Fibroblast of peridontal ligament (primary cell): ENCODE data around the gene ITGAE.
"Not testable (repeated sequence)": the region's sequence is repeated elsewhere in the genome, so short reads cannot be mapped to it uniquely, and the experiment has no call there.

ENCODE experiments used
- DNase-seq: peaks from one replicate; pipeline ENCODE4 v3.0.0-alpha.2; 2010; ENCODE audit errors: extremely low read depth

The ITGAE gene

GRCh38 chr17:3800362-3801271 is at the start of gene ITGAE:
Gene ITGAE, minus strand, starts transcription at chr17:3801188. Its CDS starts 44 bp downstream, at chr17:3801144.
- no peak for DNase-seq

GRCh38 chr17:3848229-3848835 is 47.3 kb upstream of the ITGAE start:
- no peak for DNase-seq

GRCh38 chr17:3847165-3847670 is 46.2 kb upstream of the ITGAE start:
- DNase-seq, result no peak

- DNase-seq, result no peak
Measured at GRCh38 chr17:3846437-3847164, 45.6 kb upstream of the ITGAE start.

- peak; percentile 87 for DNase-seq
Measured at GRCh38 chr17:3845621-3846436, 44.8 kb upstream of the ITGAE start, which contains the start of gene NCBP3. Gene NCBP3, minus strand, starts transcription at chr17:3846246. Its CDS starts 23 bp downstream, at chr17:3846223.

- DNase-seq, result peak; percentile 12
Measured at GRCh38 chr17:3845291-3845620, 44.3 kb upstream of the ITGAE start.

- DNase-seq, result not testable (repeated sequence)
Measured at GRCh38 chr17:3844556-3844955, 43.6 kb upstream of the ITGAE start.

GRCh38 chr17:3843935-3844516 is 43.0 kb upstream of the ITGAE start:
- peak; percentile 19 for DNase-seq

- no peak for DNase-seq
Measured at GRCh38 chr17:3838206-3838605, 37.2 kb upstream of the ITGAE start.

- no peak for DNase-seq
Measured at GRCh38 chr17:3836551-3836950, 35.6 kb upstream of the ITGAE start.

GRCh38 chr17:3835410-3836229 is 34.6 kb upstream of the ITGAE start:
- no peak for DNase-seq

- DNase-seq, result no peak
Measured at GRCh38 chr17:3834811-3835210, 33.8 kb upstream of the ITGAE start.

GRCh38 chr17:3828852-3829232 is 27.9 kb upstream of the ITGAE start:
- no peak for DNase-seq

GRCh38 chr17:3828151-3828851 is 27.3 kb upstream of the ITGAE start:
- DNase-seq, result peak; percentile 29

GRCh38 chr17:3827124-3827773 is 26.3 kb upstream of the ITGAE start:
- peak; percentile 86 for DNase-seq

- no peak for DNase-seq
Measured at GRCh38 chr17:3826191-3826590, 25.2 kb upstream of the ITGAE start.

GRCh38 chr17:3821101-3821500 is 20.1 kb upstream of the ITGAE start:
- no peak for DNase-seq

- no peak for DNase-seq
Measured at GRCh38 chr17:3818786-3819185, 17.8 kb upstream of the ITGAE start.
